ENCODE measurements around the gene ATP6AP1.

GRCh38 chrX:154472685-154473632 is 44.5 kb downstream of the ATP6AP1 start:
- TF ChIP-seq CTCF (conservative IDR thresholded peaks at IDR 0.05) (no peak), EZH2 (IDR thresholded peaks at IDR 0.05; ENCODE audit: low read depth) (no peak)
